ENCODE data around the gene LACTBL1.

LACTBL1 gene

DNA sequence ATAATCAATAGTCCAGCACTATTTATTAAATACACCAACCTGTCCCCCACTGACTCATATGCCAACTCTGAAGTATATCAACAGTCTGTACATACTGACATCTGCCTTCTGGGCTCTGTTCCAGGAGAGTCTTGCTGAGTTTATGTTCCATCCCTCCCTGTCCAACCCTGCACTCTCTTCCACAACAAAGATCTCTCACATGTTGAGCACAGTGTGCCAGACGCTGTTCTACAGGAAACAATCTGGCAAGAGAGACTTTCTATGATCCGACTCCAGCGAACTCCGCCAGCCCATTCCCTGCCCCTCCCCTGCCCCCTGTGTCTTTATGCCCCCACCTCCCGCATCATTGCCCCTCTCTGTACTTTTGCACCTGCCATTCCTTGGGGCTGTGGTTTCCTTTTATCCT is 3.4 kb downstream of the LACTBL1 start:
- intact Hi-C loops (cut with micrococcal nuclease), result no loop called here
- H3K4me3 Mint-ChIP-seq, result no peak overlapping the region
- peaks cover 11% of the 10 kb centered on the region for H3K9me3 Mint-ChIP-seq
- no peaks in the 10 kb centered on the region for H3K36me3 Mint-ChIP-seq (ENCODE audit: low read depth)
- H3K27me3 Mint-ChIP-seq, result peaks cover 58% of the 10 kb centered on the region
- no peak overlapping the region for H3K27ac Mint-ChIP-seq
- H3K4me1 Mint-ChIP-seq (ENCODE audit: low read depth), result no peaks in the 10 kb centered on the region

- H3K9me3 Mint-ChIP-seq, result peaks cover 11% of the 10 kb centered on the region
- H3K27ac Mint-ChIP-seq, result no peak overlapping the region
- intact Hi-C loops (cut with micrococcal nuclease), result no loop called here
- H3K27me3 Mint-ChIP-seq, result peaks cover 53% of the 10 kb centered on the region
- no peak overlapping the region for H3K4me3 Mint-ChIP-seq
- H3K4me1 Mint-ChIP-seq (ENCODE audit: low read depth), result no peaks in the 10 kb centered on the region
- no peaks in the 10 kb centered on the region for H3K36me3 Mint-ChIP-seq (ENCODE audit: low read depth)
Observed at GRCh38 chr1:22967833-22968232, 4.8 kb downstream of the LACTBL1 start.

DNA sequence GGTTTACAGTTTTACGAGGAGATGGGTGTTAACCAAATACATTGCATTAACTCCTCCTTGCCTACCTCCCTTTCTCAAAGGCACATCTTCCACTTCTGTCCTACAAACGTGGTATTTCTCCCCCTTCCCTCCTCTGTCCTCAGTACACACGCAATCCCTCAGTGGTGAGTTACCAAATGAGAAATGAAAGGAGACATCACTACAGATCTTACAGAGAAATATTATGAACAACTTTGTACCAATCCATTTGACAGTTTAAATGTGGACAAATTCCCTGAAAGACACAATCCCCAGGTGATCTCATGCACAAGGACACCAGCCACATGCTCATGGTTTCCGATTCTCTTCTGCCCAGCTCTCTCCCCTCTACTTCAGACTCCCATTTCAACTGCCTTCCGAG is 6.4 kb downstream of the LACTBL1 start:
- H3K27ac Mint-ChIP-seq, result no peak overlapping the region
- peaks cover 40% of the 10 kb centered on the region for H3K27me3 Mint-ChIP-seq
- H3K4me1 Mint-ChIP-seq (ENCODE audit: low read depth), result no peaks in the 10 kb centered on the region
- no peak overlapping the region for H3K4me3 Mint-ChIP-seq
- H3K36me3 Mint-ChIP-seq (ENCODE audit: low read depth), result no peaks in the 10 kb centered on the region
- H3K9me3 Mint-ChIP-seq, result peaks cover 11% of the 10 kb centered on the region
- intact Hi-C loops (cut with micrococcal nuclease), result no loop called here

DNA sequence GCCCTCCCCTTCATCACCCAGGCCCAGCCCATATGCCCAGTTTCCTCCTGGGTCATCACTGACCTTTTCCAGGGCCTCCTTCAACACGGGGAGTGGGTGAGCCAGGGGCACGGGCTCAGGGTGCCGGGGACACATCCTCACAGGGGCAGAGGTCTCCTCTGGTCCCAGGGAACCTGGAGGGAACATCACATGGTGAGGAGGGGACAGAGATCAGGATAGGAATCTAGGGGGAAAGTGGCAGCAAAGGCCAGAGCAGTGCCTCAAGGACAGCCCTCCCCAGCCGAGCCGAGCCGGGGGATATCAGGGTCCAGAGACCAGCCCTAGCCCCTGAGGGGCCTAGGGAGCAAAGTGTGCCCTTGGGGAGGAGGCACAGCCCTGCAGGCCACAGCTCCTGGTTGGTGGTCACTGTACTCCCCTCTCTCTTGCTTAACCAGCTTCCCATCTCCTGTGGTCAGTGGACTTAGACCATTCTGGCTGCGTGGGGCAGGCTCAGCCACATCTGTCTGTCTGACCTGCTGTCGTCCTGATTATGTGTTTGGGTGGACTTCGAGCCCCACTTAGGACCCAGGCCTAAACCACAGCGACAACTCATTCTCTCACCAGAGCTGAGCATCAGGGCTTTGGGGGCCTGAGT is 9.5 kb downstream of the LACTBL1 start:
- H3K36me3 Mint-ChIP-seq (ENCODE audit: low read depth), result no peaks in the 10 kb centered on the region
- peaks cover 11% of the 10 kb centered on the region for H3K9me3 Mint-ChIP-seq
- no peak overlapping the region for H3K4me3 Mint-ChIP-seq
- intact Hi-C loops (cut with micrococcal nuclease), result no loop called here
- H3K4me1 Mint-ChIP-seq (ENCODE audit: low read depth), result no peaks in the 10 kb centered on the region
- no peak overlapping the region for H3K27ac Mint-ChIP-seq
- H3K27me3 Mint-ChIP-seq, result peaks cover 11% of the 10 kb centered on the region

DNA sequence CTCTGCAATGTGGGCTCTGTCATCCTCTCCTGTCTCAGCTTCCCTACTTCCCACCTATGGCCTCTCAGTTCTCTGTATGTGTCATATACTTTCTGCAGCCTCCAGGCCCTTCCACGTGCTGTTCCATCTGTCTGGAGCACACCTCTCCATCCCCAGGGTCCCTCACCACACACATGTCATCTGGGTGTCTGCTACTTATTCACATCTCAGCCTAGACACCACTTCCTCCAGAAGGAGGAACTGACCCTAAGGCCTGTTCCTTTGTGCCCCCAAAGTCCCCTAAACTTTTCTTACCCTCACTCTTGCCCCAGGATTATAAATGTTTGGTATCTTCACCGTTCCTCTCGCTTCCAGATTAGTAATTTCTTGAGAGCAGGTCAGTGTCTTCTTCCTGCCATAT is 10.1 kb downstream of the LACTBL1 start:
- no peak overlapping the region for H3K4me3 Mint-ChIP-seq
- no peak overlapping the region for H3K27ac Mint-ChIP-seq
- peaks cover 11% of the 10 kb centered on the region for H3K27me3 Mint-ChIP-seq
- H3K9me3 Mint-ChIP-seq, result peaks cover 11% of the 10 kb centered on the region
- intact Hi-C loops (cut with micrococcal nuclease), result no loop called here
- H3K4me1 Mint-ChIP-seq (ENCODE audit: low read depth), result no peaks in the 10 kb centered on the region
- H3K36me3 Mint-ChIP-seq (ENCODE audit: low read depth), result no peaks in the 10 kb centered on the region

DNA sequence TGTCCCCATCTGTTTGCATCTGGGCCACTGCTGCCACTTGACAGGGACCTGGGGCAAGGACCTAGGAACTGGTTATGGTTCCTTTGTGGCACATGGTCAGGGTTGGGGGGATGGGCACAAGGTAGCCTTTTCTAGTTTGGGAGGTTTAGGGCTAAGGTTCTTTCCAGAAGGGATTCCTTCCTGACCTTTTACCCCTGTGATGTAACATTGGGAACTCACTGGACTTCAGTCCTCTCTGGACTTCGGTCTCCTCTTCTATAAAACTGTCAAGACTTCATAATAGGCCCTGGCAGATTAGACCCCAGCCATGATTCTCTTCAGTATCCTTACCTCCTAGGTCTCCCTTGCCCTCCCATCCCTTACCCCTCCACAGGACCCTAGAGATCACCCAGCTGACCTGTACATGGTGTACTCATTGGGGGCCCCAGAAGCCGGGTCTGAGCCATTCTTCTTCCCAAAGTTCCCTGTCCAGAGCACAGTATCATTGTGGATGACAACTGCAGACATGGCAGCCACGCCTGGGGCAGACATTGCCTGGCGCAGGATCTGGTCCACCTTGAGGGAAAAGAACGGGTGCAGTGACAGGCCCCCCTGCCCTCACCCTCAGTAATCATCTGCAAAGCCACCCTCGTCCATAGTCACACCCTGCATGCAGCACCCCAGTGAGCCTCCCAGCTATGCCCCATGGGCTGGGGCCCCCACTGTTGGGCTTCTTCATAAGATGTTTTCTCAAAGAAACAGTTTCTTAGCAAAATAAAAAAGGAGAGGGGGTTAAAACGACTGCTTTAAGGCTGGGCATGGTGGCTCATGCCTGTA is 12.9 kb downstream of the LACTBL1 start:
- no peaks in the 10 kb centered on the region for H3K9me3 Mint-ChIP-seq

DNA sequence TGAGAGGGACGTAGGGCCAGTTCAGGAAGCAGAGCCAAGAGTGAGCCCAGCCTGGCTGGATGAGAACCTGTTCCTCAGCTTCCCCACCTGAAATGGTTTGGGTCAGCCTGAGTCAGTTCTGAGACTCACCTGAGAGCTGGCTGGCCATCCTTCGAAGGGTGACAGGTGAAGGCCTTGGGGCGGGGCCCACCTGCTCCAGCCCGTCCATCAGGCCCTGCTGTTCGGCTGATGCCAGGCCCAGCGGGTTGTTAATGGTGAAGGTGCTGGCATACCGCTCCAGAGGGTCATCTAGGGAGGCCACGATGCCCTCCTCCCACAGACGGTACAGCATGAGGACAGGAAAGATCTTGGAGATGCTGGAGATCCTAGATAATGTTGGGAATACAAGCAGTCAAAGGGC is 14.1 kb downstream of the LACTBL1 start:
- no peak overlapping the region for H3K27ac Mint-ChIP-seq
- H3K9me3 Mint-ChIP-seq, result no peaks in the 10 kb centered on the region
- intact Hi-C loops (cut with micrococcal nuclease), result no loop called here
- H3K4me3 Mint-ChIP-seq, result no peak overlapping the region
- no peaks in the 10 kb centered on the region for H3K4me1 Mint-ChIP-seq (ENCODE audit: low read depth)
- H3K27me3 Mint-ChIP-seq, result peaks cover 25% of the 10 kb centered on the region
- H3K36me3 Mint-ChIP-seq (ENCODE audit: low read depth), result no peaks in the 10 kb centered on the region

More for the DNA sequence above, 12.9 kb downstream of the LACTBL1 start:
- Mint-ChIP-seq H3K36me3 (ENCODE audit: low read depth) (no peaks in the 10 kb centered on the region), H3K4me3 (no peak overlapping the region), H3K4me1 (ENCODE audit: low read depth) (no peaks in the 10 kb centered on the region), H3K27ac (no peak overlapping the region), H3K27me3 (peaks cover 13% of the 10 kb centered on the region)
- intact Hi-C loops (cut with micrococcal nuclease), result no loop called here

- H3K27me3 Mint-ChIP-seq, result peaks cover 38% of the 10 kb centered on the region
- intact Hi-C loops (cut with micrococcal nuclease), result no loop called here
- H3K4me3 Mint-ChIP-seq, result no peak overlapping the region
- no peak overlapping the region for H3K27ac Mint-ChIP-seq
- H3K36me3 Mint-ChIP-seq (ENCODE audit: low read depth), result no peaks in the 10 kb centered on the region
- no peaks in the 10 kb centered on the region for H3K9me3 Mint-ChIP-seq
- H3K4me1 Mint-ChIP-seq (ENCODE audit: low read depth), result no peaks in the 10 kb centered on the region
Observed at GRCh38 chr1:22957066-22957465, 15.6 kb downstream of the LACTBL1 start.

DNA sequence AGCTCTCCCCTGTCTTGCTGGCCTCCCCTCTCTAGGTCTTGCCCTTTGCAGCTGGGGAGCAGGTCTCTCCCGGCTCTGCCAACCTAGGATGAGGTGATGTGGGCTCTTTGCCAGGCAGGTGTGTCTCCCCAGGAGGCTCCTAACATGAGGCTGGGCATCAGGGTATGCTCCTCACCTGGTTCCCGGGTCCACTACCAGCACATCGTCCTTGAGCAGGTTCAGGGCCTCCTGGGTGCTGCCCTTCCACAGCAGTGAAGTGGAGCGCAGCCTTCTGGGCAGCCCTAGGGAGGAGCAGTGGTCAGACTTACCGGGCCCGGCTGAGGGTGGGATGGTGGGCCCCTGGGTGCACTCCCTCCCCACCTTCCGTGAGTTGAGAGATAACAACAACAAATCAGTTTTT is 17.5 kb downstream of the LACTBL1 start:
- H3K27ac Mint-ChIP-seq, result no peak overlapping the region

GRCh38 chr1:22953740-22954141 is 18.9 kb downstream of the LACTBL1 start:
- Mint-ChIP-seq H3K4me3 (no peak overlapping the region), H3K27ac (no peak overlapping the region), H3K36me3 (ENCODE audit: low read depth) (no peaks in the 10 kb centered on the region), H3K27me3 (peaks cover 55% of the 10 kb centered on the region), H3K9me3 (no peaks in the 10 kb centered on the region), H3K4me1 (ENCODE audit: low read depth) (no peaks in the 10 kb centered on the region)
- intact Hi-C loops (cut with micrococcal nuclease), result no loop called here

More for the DNA sequence above, 17.5 kb downstream of the LACTBL1 start:
- Mint-ChIP-seq H3K27me3 (peaks cover 50% of the 10 kb centered on the region), H3K4me1 (ENCODE audit: low read depth) (no peaks in the 10 kb centered on the region), H3K4me3 (no peak overlapping the region), H3K9me3 (no peaks in the 10 kb centered on the region), H3K36me3 (ENCODE audit: low read depth) (no peaks in the 10 kb centered on the region)
- intact Hi-C loops (cut with micrococcal nuclease), result no loop called here

- Mint-ChIP-seq H3K27ac (no peak overlapping the region), H3K9me3 (no peaks in the 10 kb centered on the region), H3K4me1 (ENCODE audit: low read depth) (no peaks in the 10 kb centered on the region), H3K36me3 (ENCODE audit: low read depth) (no peaks in the 10 kb centered on the region), H3K4me3 (no peak overlapping the region), H3K27me3 (peaks cover 58% of the 10 kb centered on the region)
- intact Hi-C loops (cut with micrococcal nuclease), result no loop called here
Observed at GRCh38 chr1:22953057-22953739, 19.5 kb downstream of the LACTBL1 start.

GRCh38 chr1:22952694-22953056 is 20.0 kb downstream of the LACTBL1 start:
- no peaks in the 10 kb centered on the region for H3K4me1 Mint-ChIP-seq (ENCODE audit: low read depth)
- H3K27me3 Mint-ChIP-seq, result peaks cover 63% of the 10 kb centered on the region
- no peaks in the 10 kb centered on the region for H3K9me3 Mint-ChIP-seq

DNA sequence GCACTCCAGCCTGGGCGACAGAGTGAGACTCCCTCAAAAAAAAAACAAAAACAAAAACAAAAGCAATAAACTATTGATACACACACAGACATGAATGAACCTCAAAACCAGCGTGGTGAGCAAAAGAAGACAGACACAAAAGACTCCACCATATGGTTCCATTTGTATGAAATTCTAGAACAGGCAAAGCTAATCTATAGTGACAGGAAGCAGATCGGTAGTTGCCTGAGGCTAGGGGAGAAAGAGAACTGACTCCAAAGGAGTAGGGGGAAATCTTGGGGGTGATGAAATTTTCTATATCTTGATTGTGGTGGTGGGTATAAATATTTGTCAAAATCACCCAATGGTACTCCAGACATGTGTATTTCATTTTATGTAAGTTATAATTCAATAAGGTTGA is 20.9 kb downstream of the LACTBL1 start:
- no peak overlapping the region for H3K27ac Mint-ChIP-seq
- peaks cover 65% of the 10 kb centered on the region for H3K27me3 Mint-ChIP-seq
- no peaks in the 10 kb centered on the region for H3K36me3 Mint-ChIP-seq (ENCODE audit: low read depth)
- intact Hi-C loops (cut with micrococcal nuclease), result no loop called here
- no peaks in the 10 kb centered on the region for H3K4me1 Mint-ChIP-seq (ENCODE audit: low read depth)
- H3K4me3 Mint-ChIP-seq, result no peak overlapping the region
- no peaks in the 10 kb centered on the region for H3K9me3 Mint-ChIP-seq

More at GRCh38 chr1:22952694-22953056, 20.0 kb downstream of the LACTBL1 start:
- Mint-ChIP-seq H3K4me3 (no peak overlapping the region), H3K27ac (no peak overlapping the region), H3K36me3 (ENCODE audit: low read depth) (no peaks in the 10 kb centered on the region)
- intact Hi-C loops (cut with micrococcal nuclease), result no loop called here

GRCh38 chr1:22949822-22950331 is 22.8 kb downstream of the LACTBL1 start:
- H3K9me3 Mint-ChIP-seq, result no peaks in the 10 kb centered on the region
- H3K4me1 Mint-ChIP-seq (ENCODE audit: low read depth), result no peaks in the 10 kb centered on the region
- H3K36me3 Mint-ChIP-seq (ENCODE audit: low read depth), result no peaks in the 10 kb centered on the region
- intact Hi-C loops (cut with micrococcal nuclease), result no loop called here
- H3K27me3 Mint-ChIP-seq, result peaks cover 59% of the 10 kb centered on the region
- H3K27ac Mint-ChIP-seq, result no peak overlapping the region
- no peak overlapping the region for H3K4me3 Mint-ChIP-seq

Measured in dendritic cell treated with granulocyte-macrophage colony-stimulating factor and Interleukin-4, amounts not matched to agents 40 ng/mL and 50 ng/mL, for 4 days (primary cell).